ENCODE results near the gene TCEAL4.

The TCEAL4 gene

DNA sequence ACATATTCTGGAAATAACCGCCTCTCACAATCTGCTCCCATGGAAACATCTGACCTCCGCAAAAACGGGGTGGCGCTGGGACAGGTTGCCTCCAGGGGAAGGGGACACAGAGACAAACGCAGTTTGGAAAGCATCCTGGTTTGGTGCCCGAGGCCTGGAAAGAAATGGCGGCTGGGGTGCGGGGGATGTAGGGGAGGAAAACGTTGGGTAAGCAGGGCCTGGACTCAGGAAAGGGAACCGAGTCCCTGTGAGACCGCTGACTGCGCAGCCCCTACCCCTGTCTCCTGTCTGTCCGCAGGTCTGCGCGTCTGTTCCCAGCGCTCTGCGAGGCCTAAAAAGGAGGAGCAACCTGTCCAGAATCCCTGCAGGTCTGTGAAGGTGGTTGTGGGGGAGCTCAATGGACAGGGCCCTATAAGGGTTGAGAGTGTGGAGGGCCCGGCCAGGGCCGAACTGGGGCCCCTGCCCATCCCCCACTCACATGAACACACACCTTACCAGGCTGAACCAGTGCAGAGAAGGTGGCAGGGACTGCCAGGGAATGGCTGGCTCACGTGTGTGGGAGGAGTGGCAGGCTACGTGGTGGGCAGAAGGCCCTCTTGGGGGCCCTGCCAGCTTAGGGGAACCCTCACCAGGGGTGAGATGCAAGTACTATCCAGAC, 23.1 kb downstream of the TCEAL4 start:
- DNase-seq (ENCODE audit: low read depth, low spot score), result no peak
- CTCF ChIA-PET, result no interaction called here
- no peak for TF ChIP-seq CTCF (IDR thresholded peaks at IDR 0.05; ENCODE audit: insufficient read depth, low read length, missing control alignments)
- POLR2A ChIA-PET, result no interaction called here
- H3K4me3 ChIP-seq (ENCODE audit: low read depth, low read length), result peak overlapping the region; percentile 73

- ChIA-PET CTCF (interaction anchor here (1.4 kb wide), 1 partner anchor 20 kb away, joined by 4 read pairs; no protein-coding TSS in a partner anchor), POLR2A (interaction anchor here (0.6 kb wide), 1 partner anchor 52 kb away, joined by 3 read pairs; no protein-coding TSS in a partner anchor)
- no peak overlapping the region for H3K4me3 ChIP-seq (ENCODE audit: low read depth, low read length)
Measured at GRCh38 chrX:103610282-103610681, 25.0 kb downstream of the TCEAL4 start.

DNA sequence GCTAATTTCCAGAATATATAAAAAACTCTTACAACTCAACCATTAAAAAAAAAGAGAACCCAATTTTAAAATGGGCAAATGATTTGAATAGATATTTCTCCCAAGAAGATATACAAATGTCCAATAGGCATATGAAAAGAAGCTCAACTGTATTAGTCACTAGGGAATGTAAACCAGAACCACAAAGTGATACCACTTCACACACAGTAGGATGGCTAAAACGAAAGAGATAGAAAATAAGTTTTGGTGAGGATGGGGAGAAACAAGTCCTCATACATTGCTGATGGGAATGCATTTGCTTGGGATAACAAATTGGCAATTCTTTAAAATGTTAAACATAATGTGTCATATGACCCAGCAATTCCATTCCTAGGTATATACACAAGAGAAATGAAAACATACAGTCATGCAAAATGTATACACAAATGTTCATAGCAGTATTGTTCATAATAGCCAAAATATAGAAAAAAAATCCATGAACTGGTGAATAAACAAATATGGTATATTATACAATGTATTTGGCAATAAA, 28.1 kb downstream of the TCEAL4 start:
- POLR2A ChIA-PET, result no interaction called here
- CTCF ChIA-PET, result interaction anchor here (1.6 kb wide), 1 partner anchor 17 kb away, joined by 3 read pairs; no protein-coding TSS in a partner anchor

More at GRCh38 chrX:103610282-103610681, 25.0 kb downstream of the TCEAL4 start:
- TF ChIP-seq CTCF (IDR thresholded peaks at IDR 0.05; ENCODE audit: insufficient read depth, low read length, missing control alignments), result no peak
- DNase-seq (ENCODE audit: low read depth, low spot score), result no peak

GRCh38 chrX:103614999-103615398, 29.7 kb downstream of the TCEAL4 start:
- H3K4me3 ChIP-seq (ENCODE audit: low read depth, low read length), result no peak overlapping the region
- DNase-seq (ENCODE audit: low read depth, low spot score), result no peak
- ChIA-PET CTCF (interaction anchor here (4.1 kb wide), 1 partner anchor 15 kb away, joined by 23 read pairs; the partner anchor contains the start of gene TCEAL1), POLR2A (no interaction called here)
- TF ChIP-seq CTCF (IDR thresholded peaks at IDR 0.05; ENCODE audit: insufficient read depth, low read length, missing control alignments), result no peak

More for the DNA sequence above, 28.1 kb downstream of the TCEAL4 start:
- no peak for TF ChIP-seq CTCF (IDR thresholded peaks at IDR 0.05; ENCODE audit: insufficient read depth, low read length, missing control alignments)
- DNase-seq (ENCODE audit: low read depth, low spot score), result no peak
- H3K4me3 ChIP-seq (ENCODE audit: low read depth, low read length), result no peak overlapping the region

DNA sequence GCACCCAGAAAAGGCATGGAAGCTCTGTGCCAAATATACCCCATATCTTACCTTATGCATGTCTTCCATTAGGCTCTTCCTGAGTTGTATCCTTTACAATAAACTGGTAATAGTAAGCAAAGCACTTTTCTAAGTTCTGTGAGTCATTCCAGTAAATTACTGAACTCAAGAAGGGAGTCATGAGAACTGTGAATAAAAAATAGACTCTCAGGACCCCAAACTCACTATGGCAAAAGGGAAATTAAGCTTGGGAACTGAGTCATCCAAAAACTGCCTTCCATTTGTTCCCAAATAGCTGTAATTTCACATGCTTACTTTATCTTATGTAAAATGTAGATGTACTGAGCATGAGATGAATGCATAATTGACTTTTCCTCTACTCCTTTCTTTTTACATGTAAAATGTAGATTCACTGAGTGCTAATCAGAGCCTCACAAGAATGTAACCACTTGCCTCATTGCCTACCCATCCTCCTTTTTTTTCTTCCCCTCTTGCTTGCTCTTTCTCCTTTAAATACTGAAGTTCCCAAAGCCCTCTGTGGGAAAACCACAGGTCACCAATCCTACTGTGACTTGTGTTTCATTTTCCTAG, 30.6 kb downstream of the TCEAL4 start:
- POLR2A ChIA-PET, result interaction anchor here (0.6 kb wide), 1 partner anchor 22 kb away, joined by 3 read pairs; no protein-coding TSS in a partner anchor
- no peak for TF ChIP-seq CTCF (IDR thresholded peaks at IDR 0.05; ENCODE audit: insufficient read depth, low read length, missing control alignments)
- CTCF ChIA-PET, result interaction anchor here (4.1 kb wide), 1 partner anchor 14 kb away, joined by 23 read pairs; the partner anchor contains the start of gene TCEAL1
- no peak overlapping the region for H3K4me3 ChIP-seq (ENCODE audit: low read depth, low read length)
- DNase-seq (ENCODE audit: low read depth, low spot score), result no peak

- POLR2A ChIA-PET, result interaction anchor here (0.7 to 1.2 kb wide), 2 partner anchors 9 to 13 kb away, joined by 3 to 4 read pairs; partner anchors contain the start of gene TCEAL3
- no peak for TF ChIP-seq CTCF (IDR thresholded peaks at IDR 0.05; ENCODE audit: insufficient read depth, low read length, missing control alignments)
- DNase-seq (ENCODE audit: low read depth, low spot score), result no peak
- CTCF ChIA-PET, result interaction anchor here (0.7 to 4.1 kb wide), 3 partner anchors 9 to 70 kb away, joined by 3 to 23 read pairs (median 3); partner anchors contain the start of gene TCEAL1
- H3K4me3 ChIP-seq (ENCODE audit: low read depth, low read length), result no peak overlapping the region
Measured at GRCh38 chrX:103616676-103617186, 31.4 kb downstream of the TCEAL4 start.
